ENCODE results near the gene TENM3. TPM values are rescaled to one million over a fixed set of nuclear protein-coding genes. Genes with fewer than 3 reads are reported as not detected.

The TENM3 gene
- total RNA-seq, 1 donor from 2014 or later = not detected

GRCh38 chr4:182486881-182487280 is 243.7 kb downstream of the TENM3 start:
- ChIA-PET POLR2A (no interaction called here), CTCF (interaction anchor here (1.0 to 1.4 kb wide), 2 partner anchors 9 to 438 kb away, joined by 3 to 11 read pairs; no protein-coding TSS in a partner anchor)
- Mint-ChIP-seq H3K27ac (no peak overlapping the region), H3K9me3 (no peaks in the 10 kb centered on the region), H3K4me1 (no peaks in the 10 kb centered on the region), H3K27me3 (peaks cover 2% of the 10 kb centered on the region), H3K4me3 (no peak overlapping the region), H3K36me3 (ENCODE audit: low read depth) (no peaks in the 10 kb centered on the region)
- no peak for DNase-seq
- ATAC-seq (ENCODE audit: low read depth) = no peak
- intact Hi-C loops (cut with micrococcal nuclease) = no loop called here
- TF ChIP-seq CTCF (IDR thresholded peaks at IDR 0.05) = no peak

- intact Hi-C loops (cut with micrococcal nuclease) = no loop called here
These were observed 245.7 kb downstream of the TENM3 start for GRCh38 chr4:182488896-182489295.

GRCh38 chr4:182489607-182490006 is 246.4 kb downstream of the TENM3 start:
- ATAC-seq (ENCODE audit: low read depth) = no peak
- Mint-ChIP-seq H3K27me3 (no peaks in the 10 kb centered on the region), H3K4me3 (no peak overlapping the region), H3K4me1 (peaks cover 3% of the 10 kb centered on the region), H3K27ac (no peak overlapping the region), H3K36me3 (ENCODE audit: low read depth) (no peaks in the 10 kb centered on the region), H3K9me3 (no peaks in the 10 kb centered on the region)
- CTCF ChIA-PET = no interaction called here
- TF ChIP-seq CTCF (IDR thresholded peaks at IDR 0.05) = no peak
- intact Hi-C loops (cut with micrococcal nuclease) = no loop called here
- DNase-seq = no peak
- POLR2A ChIA-PET = no interaction called here

More at GRCh38 chr4:182488896-182489295, 245.7 kb downstream of the TENM3 start:
- Mint-ChIP-seq H3K9me3 (no peaks in the 10 kb centered on the region), H3K27ac (no peak overlapping the region), H3K4me3 (no peak overlapping the region), H3K4me1 (peaks cover 3% of the 10 kb centered on the region), H3K36me3 (ENCODE audit: low read depth) (no peaks in the 10 kb centered on the region), H3K27me3 (no peaks in the 10 kb centered on the region)
- CTCF ChIA-PET = no interaction called here
- no peak for TF ChIP-seq CTCF (IDR thresholded peaks at IDR 0.05)
- no peak for DNase-seq
- POLR2A ChIA-PET = no interaction called here
- ATAC-seq (ENCODE audit: low read depth) = no peak

GRCh38 chr4:182491719-182492118 is 248.5 kb downstream of the TENM3 start:
- intact Hi-C loops (cut with micrococcal nuclease) = no loop called here

GRCh38 chr4:182492423-182492822 is 249.2 kb downstream of the TENM3 start:
- ChIA-PET POLR2A (no interaction called here), CTCF (no interaction called here)
- intact Hi-C loops (cut with micrococcal nuclease) = no loop called here

More at GRCh38 chr4:182491719-182492118, 248.5 kb downstream of the TENM3 start:
- POLR2A ChIA-PET = no interaction called here
- no peak overlapping the region for H3K4me3 Mint-ChIP-seq
- H3K9me3 Mint-ChIP-seq = no peaks in the 10 kb centered on the region
- ATAC-seq (ENCODE audit: low read depth) = no peak
- H3K4me1 Mint-ChIP-seq = peaks cover 3% of the 10 kb centered on the region
- no peak for TF ChIP-seq CTCF (IDR thresholded peaks at IDR 0.05)
- no peaks in the 10 kb centered on the region for H3K36me3 Mint-ChIP-seq (ENCODE audit: low read depth)
- no peaks in the 10 kb centered on the region for H3K27me3 Mint-ChIP-seq
- DNase-seq = no peak
- no peak overlapping the region for H3K27ac Mint-ChIP-seq
- CTCF ChIA-PET = no interaction called here

More at GRCh38 chr4:182492423-182492822, 249.2 kb downstream of the TENM3 start:
- Mint-ChIP-seq H3K27me3 (no peaks in the 10 kb centered on the region), H3K4me1 (peaks cover 3% of the 10 kb centered on the region), H3K36me3 (ENCODE audit: low read depth) (no peaks in the 10 kb centered on the region), H3K9me3 (no peaks in the 10 kb centered on the region), H3K27ac (no peak overlapping the region), H3K4me3 (no peak overlapping the region)
- ATAC-seq (ENCODE audit: low read depth) (no peak), DNase-seq (no peak)
- no peak for TF ChIP-seq CTCF (IDR thresholded peaks at IDR 0.05)
